OCI-LY1 (cell line): ENCODE results near the gene TNIP1.

Experiments used
- H2AFZ ChIP-seq: fragments of 200-600 bp; sonication (generic), shearing (Covaris generic); 2 replicates; pipeline ENCODE4 v1.6.0; 2014; ENCODE audit warnings: antibody characterized with exemption, mild to moderate bottlenecking, low read length
- H3F3A ChIP-seq: fragments of 200-600 bp; sonication (generic), shearing (Covaris generic); 2 replicates; pipeline ENCODE4 v1.6.0; 2014; ENCODE audit warnings: mild to moderate bottlenecking, antibody characterized with exemption, low read length, moderate library complexity; ENCODE audit not compliant: insufficient read depth
- H3K27ac ChIP-seq: fragments of 200-600 bp; sonication (generic); 2 replicates; pipeline ENCODE4 v1.5.1; 2014; ENCODE audit warnings: low read length, mixed run types, mild to moderate bottlenecking, low read depth; ENCODE audit not compliant: poor library complexity, severe bottlenecking
- H3K27me3 ChIP-seq: fragments of 200-600 bp; sonication (generic); 2 replicates; pipeline ENCODE4 v1.6.0; 2014; ENCODE audit warnings: antibody characterized with exemption, mild to moderate bottlenecking, low read length, moderate library complexity; ENCODE audit not compliant: insufficient read depth
- H3K36me3 ChIP-seq: fragments of 200-600 bp; sonication (generic); 2 replicates; pipeline ENCODE4 v1.6.1; 2014; ENCODE audit warnings: mild to moderate bottlenecking, antibody characterized with exemption, low read length, moderate library complexity, mixed read lengths; ENCODE audit not compliant: insufficient read depth
- H3K4me1 ChIP-seq: fragments of 200-600 bp; sonication (generic); 2 replicates; pipeline ENCODE4 v1.5.1; 2014; ENCODE audit warnings: mild to moderate bottlenecking, low read length, moderate library complexity; ENCODE audit not compliant: insufficient read depth, severe bottlenecking
- H3K4me2 ChIP-seq: fragments of 200-600 bp; sonication (generic), shearing (Covaris generic); 2 replicates; pipeline ENCODE4 v1.6.1; 2014; ENCODE audit warnings: low read length
- H3K4me3 ChIP-seq: fragments of 200-600 bp; sonication (generic); 2 replicates; pipeline ENCODE4 v1.5.1; 2014; ENCODE audit warnings: low read length, low read depth, mild to moderate bottlenecking, mixed read lengths; ENCODE audit not compliant: poor library complexity, severe bottlenecking
- H3K79me2 ChIP-seq: fragments of 200-600 bp; shearing (Covaris generic); 2 replicates; pipeline ENCODE4 v1.6.1; 2016; ENCODE audit warnings: mixed run types, low read length, mixed read lengths; ENCODE audit not compliant: insufficient read depth
- H3K9ac ChIP-seq: fragments of 200-600 bp; sonication (generic), shearing (Covaris generic); 2 replicates; pipeline ENCODE4 v1.6.1; 2014; ENCODE audit warnings: mild to moderate bottlenecking, low read length, mixed read lengths
- H3K9me2 ChIP-seq: fragments of 200-600 bp; sonication (generic), shearing (Covaris generic); 2 replicates; pipeline ENCODE4 v1.6.1; 2014; ENCODE audit warnings: low read depth, mild to moderate bottlenecking, low read length, mixed read lengths
- H3K9me3 ChIP-seq: fragments of 200-600 bp; shearing (Covaris generic); 2 replicates; pipeline ENCODE4 v1.6.1; 2014; ENCODE audit warnings: low read length, mixed read lengths
- H4K20me1 ChIP-seq: fragments of 200-600 bp; sonication (generic), shearing (Covaris generic); 2 replicates; pipeline ENCODE4 v1.6.0; 2016; ENCODE audit warnings: mild to moderate bottlenecking, low read length; ENCODE audit not compliant: insufficient read depth
- EZH2 ChIP-seq: fragments of 200-600 bp; sonication (generic), shearing (Covaris generic); IDR thresholded peaks from 2 replicates; pipeline ENCODE4 v1.8.0; 2017; ENCODE audit warnings: borderline replicate concordance, mixed run types, mild to moderate bottlenecking, antibody characterized with exemption, low read length, moderate library complexity, mixed read lengths
- TF ChIP-seq, protein P1 (sequence below): fragments of 200-600 bp; sonication (generic), shearing (Covaris generic); IDR thresholded peaks from 2 replicates; pipeline ENCODE4 v1.5.1; 2017; ENCODE audit warnings: mild to moderate bottlenecking, antibody characterized with exemption, low read length, moderate library complexity, mixed read lengths

The TNIP1 gene

DNA sequence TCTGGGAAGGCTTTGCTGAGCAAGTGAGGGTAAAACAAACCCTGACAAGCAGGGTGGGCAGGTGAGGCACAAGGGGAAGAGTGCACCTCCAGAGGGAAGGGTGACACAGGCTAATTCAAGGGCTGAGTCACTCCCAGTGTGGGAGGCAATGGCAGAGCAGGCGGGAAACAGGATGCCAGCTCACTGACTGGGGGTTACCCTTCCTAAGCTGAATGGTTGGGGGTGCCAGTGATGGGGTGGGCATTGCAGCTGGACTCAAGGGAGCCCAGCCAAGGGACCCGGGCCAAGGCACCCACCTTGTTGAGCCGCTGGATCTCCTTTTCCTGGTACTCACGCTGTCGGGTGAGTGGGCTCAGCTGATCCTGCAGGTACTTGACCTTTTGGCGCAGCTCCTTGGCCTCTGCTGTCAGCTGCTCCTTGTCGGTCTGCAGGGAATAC lies 42.0 kb downstream of the TNIP1 start:
- H3K9ac ChIP-seq, result no peak overlapping the region
- peaks cover 99% of the 10 kb centered on the region for H3K36me3 ChIP-seq
- no peak overlapping the region for H3K27ac ChIP-seq
- no peaks in the 10 kb centered on the region for H3K9me2 ChIP-seq
- no peak overlapping the region for H2AFZ ChIP-seq
- H3K9me3 ChIP-seq, result no peaks in the 10 kb centered on the region
- H3K79me2 ChIP-seq, result no peaks in the 10 kb centered on the region
- H3K27me3 ChIP-seq, result no peaks in the 10 kb centered on the region
- H4K20me1 ChIP-seq, result no peaks in the 10 kb centered on the region
- H3F3A ChIP-seq, result no peaks in the 10 kb centered on the region
- H3K4me2 ChIP-seq, result no peak overlapping the region
- TF ChIP-seq, protein P1, sequence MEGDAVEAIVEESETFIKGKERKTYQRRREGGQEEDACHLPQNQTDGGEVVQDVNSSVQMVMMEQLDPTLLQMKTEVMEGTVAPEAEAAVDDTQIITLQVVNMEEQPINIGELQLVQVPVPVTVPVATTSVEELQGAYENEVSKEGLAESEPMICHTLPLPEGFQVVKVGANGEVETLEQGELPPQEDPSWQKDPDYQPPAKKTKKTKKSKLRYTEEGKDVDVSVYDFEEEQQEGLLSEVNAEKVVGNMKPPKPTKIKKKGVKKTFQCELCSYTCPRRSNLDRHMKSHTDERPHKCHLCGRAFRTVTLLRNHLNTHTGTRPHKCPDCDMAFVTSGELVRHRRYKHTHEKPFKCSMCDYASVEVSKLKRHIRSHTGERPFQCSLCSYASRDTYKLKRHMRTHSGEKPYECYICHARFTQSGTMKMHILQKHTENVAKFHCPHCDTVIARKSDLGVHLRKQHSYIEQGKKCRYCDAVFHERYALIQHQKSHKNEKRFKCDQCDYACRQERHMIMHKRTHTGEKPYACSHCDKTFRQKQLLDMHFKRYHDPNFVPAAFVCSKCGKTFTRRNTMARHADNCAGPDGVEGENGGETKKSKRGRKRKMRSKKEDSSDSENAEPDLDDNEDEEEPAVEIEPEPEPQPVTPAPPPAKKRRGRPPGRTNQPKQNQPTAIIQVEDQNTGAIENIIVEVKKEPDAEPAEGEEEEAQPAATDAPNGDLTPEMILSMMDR, result no peak
- TF ChIP-seq EZH2, result no peak
- H3K4me3 ChIP-seq, result no peak overlapping the region
- no peaks in the 10 kb centered on the region for H3K4me1 ChIP-seq

GRCh38 chr5:151038412-151038745 lies 42.5 kb downstream of the TNIP1 start:
- Histone ChIP-seq H3K27ac (no peak overlapping the region), H3K36me3 (peaks cover 99% of the 10 kb centered on the region), H3K4me2 (no peak overlapping the region)

DNA sequence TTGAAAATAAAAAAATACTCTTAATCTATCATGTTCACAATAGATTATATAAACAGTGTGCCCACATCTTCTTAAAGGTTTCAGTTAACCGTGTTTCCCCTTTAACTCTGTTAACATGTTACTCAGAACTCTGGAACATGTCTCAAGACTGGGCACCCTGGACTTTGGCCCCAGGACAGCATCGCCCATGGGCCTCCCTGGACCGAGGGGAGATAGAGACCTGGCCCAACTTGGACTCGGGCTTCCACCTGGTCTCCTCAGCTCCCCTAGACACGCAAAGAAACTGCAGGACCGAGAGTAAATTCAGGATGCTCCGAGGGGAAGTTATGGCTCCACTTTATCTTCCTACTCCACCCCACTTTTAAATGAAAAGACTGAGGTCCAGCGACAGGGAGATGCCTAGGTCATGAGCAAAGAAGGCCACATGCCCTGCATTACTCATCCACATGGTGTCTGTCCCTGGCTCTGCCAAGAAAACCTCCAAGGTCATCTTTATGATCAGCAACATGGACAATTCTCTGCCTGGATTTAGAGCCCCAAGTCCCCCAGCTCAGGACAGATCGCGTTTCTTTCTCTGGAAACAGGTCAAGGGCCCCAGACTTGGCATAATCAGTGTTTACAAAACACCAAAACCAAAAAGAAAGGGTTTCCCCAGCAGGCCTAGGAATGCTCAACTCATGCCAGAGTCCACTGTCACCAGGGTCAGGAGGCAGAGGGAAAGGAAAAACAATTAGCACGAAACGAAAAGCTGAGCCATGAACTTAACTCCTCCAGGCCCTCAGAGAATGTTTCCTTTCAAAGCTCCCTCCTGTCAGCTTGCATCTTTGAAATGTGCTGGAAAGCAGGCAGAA lies 43.0 kb downstream of the TNIP1 start:
- H3K9ac ChIP-seq, result no peak overlapping the region
- no peak for TF ChIP-seq EZH2
- TF ChIP-seq, protein P1, result no peak
- no peaks in the 10 kb centered on the region for H3F3A ChIP-seq
- no peaks in the 10 kb centered on the region for H4K20me1 ChIP-seq
- peaks cover 97% of the 10 kb centered on the region for H3K36me3 ChIP-seq
- H3K9me2 ChIP-seq, result no peaks in the 10 kb centered on the region
- no peak overlapping the region for H2AFZ ChIP-seq
- no peaks in the 10 kb centered on the region for H3K79me2 ChIP-seq
- no peak overlapping the region for H3K27ac ChIP-seq
- H3K4me2 ChIP-seq, result no peak overlapping the region
- no peaks in the 10 kb centered on the region for H3K4me1 ChIP-seq
- no peak overlapping the region for H3K4me3 ChIP-seq
- no peaks in the 10 kb centered on the region for H3K27me3 ChIP-seq
- H3K9me3 ChIP-seq, result no peaks in the 10 kb centered on the region

More at GRCh38 chr5:151038412-151038745, 42.5 kb downstream of the TNIP1 start:
- Histone ChIP-seq H2AFZ (no peak overlapping the region), H3K79me2 (no peaks in the 10 kb centered on the region), H4K20me1 (no peaks in the 10 kb centered on the region), H3K4me3 (no peak overlapping the region), H3K9me2 (no peaks in the 10 kb centered on the region), H3K9me3 (no peaks in the 10 kb centered on the region), H3F3A (no peaks in the 10 kb centered on the region), H3K27me3 (no peaks in the 10 kb centered on the region), H3K4me1 (no peaks in the 10 kb centered on the region), H3K9ac (no peak overlapping the region)
- no peak for TF ChIP-seq EZH2
- TF ChIP-seq, protein P1, result no peak
